Endothelial cell (in vitro differentiated cells): Measurements from ENCODE around the gene GTF3A. TPM values are rescaled to one million over a fixed set of nuclear protein-coding genes. Genes with fewer than 3 reads are reported as not detected.

Experiments
- DNase-seq: peaks from one replicate; pipeline ENCODE4 v3.0.0; 2021; ENCODE audit warnings: low spot score
- H3K27ac Mint-ChIP-seq: one replicate; pipeline ENCODE4 v1.8.0; 2021; ENCODE audit warnings: mixed read lengths, inconsistent platforms; ENCODE audit not compliant: unreplicated experiment
- H3K27me3 Mint-ChIP-seq: one replicate; pipeline ENCODE4 v1.8.0; 2021; ENCODE audit warnings: mild to moderate bottlenecking, moderate library complexity, mixed read lengths, inconsistent platforms; ENCODE audit not compliant: unreplicated experiment
- H3K36me3 Mint-ChIP-seq: one replicate; pipeline ENCODE4 v1.8.0; 2021; ENCODE audit warnings: mild to moderate bottlenecking, low read depth, mixed read lengths, inconsistent platforms; ENCODE audit not compliant: unreplicated experiment
- H3K4me1 Mint-ChIP-seq: one replicate; pipeline ENCODE4 v1.8.0; 2021; ENCODE audit warnings: mild to moderate bottlenecking, mixed read lengths, inconsistent platforms; ENCODE audit not compliant: unreplicated experiment
- H3K4me3 Mint-ChIP-seq: one replicate; pipeline ENCODE4 v1.8.0; 2021; ENCODE audit warnings: mild to moderate bottlenecking, mixed read lengths, inconsistent platforms; ENCODE audit not compliant: unreplicated experiment
- H3K9me3 Mint-ChIP-seq: one replicate; pipeline ENCODE4 v1.8.0; 2021; ENCODE audit warnings: mixed read lengths, inconsistent platforms; ENCODE audit not compliant: unreplicated experiment
- total RNA-seq: library from RNA; stranded (reverse); fragmentation: NEBNext Ultra II Directional; extraction: Animal tissue kit (Norgen Biotek cat#: 25700); gene quantifications from one replicate; pipeline ENCODE4 v1.2.1, GENCODE V29; 2021; ENCODE audit not compliant: unreplicated experiment
- TF ChIP-seq, protein P1 (sequence below): fragments of 200-600 bp; sonication (generic); IDR thresholded peaks from one replicate; pipeline ENCODE4 v1.5.0; 2021; ENCODE audit warnings: antibody characterized with exemption; ENCODE audit not compliant: unreplicated experiment

The GTF3A gene
- total RNA-seq, 1 donor from 2014 or later: 73.6 TPM

DNA sequence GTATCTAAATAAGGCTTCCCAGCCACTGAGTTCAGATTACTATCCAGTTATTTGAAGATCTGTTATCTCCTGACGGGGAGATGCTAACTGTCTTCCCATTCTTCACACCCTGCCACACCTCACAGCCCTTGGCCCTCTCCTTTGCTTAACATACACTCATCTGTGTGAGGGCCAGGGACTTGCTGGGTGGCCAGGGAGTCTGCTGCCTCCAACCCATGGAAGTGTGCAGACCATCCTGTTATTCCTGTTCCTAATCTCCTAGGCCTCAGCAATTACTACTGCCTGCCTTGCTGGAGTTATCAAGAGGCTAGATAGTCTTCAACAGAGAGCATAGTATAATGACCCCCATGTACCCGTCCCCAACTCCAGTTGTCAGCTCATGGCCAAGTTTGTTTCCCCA is 36.2 kb upstream of the GTF3A start:
- Mint-ChIP-seq H3K9me3 (no peaks in the 10 kb centered on the region), H3K4me3 (no peak overlapping the region), H3K4me1 (no peaks in the 10 kb centered on the region), H3K27me3 (peaks cover 4% of the 10 kb centered on the region), H3K36me3 (no peaks in the 10 kb centered on the region), H3K27ac (no peak overlapping the region)
- TF ChIP-seq, protein P1, sequence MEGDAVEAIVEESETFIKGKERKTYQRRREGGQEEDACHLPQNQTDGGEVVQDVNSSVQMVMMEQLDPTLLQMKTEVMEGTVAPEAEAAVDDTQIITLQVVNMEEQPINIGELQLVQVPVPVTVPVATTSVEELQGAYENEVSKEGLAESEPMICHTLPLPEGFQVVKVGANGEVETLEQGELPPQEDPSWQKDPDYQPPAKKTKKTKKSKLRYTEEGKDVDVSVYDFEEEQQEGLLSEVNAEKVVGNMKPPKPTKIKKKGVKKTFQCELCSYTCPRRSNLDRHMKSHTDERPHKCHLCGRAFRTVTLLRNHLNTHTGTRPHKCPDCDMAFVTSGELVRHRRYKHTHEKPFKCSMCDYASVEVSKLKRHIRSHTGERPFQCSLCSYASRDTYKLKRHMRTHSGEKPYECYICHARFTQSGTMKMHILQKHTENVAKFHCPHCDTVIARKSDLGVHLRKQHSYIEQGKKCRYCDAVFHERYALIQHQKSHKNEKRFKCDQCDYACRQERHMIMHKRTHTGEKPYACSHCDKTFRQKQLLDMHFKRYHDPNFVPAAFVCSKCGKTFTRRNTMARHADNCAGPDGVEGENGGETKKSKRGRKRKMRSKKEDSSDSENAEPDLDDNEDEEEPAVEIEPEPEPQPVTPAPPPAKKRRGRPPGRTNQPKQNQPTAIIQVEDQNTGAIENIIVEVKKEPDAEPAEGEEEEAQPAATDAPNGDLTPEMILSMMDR: no peak
- DNase-seq: no peak

DNA sequence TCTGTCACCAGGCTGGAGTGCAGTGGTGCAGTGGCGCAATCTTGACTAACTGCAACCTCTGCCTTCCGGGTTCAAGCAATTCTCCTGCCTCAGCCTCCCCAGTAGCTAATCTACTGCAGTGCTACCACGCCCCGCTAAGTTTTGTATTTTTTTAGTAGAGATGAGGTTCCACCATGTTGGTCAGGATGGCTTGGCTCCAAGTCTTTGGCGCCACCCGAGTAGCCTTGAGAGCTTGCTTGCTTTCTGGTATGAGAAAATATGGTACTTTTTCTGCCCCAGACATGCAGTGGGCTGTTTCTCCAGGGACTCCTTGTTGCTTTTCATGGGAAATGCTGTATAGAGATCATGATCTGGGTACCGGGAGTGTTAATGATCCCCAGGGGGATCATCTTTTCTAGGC is 34.5 kb upstream of the GTF3A start:
- H3K36me3 Mint-ChIP-seq: no peaks in the 10 kb centered on the region
- H3K4me1 Mint-ChIP-seq: no peaks in the 10 kb centered on the region
- H3K27ac Mint-ChIP-seq: no peak overlapping the region
- DNase-seq: no peak
- TF ChIP-seq, protein P1: no peak
- no peaks in the 10 kb centered on the region for H3K27me3 Mint-ChIP-seq
- H3K4me3 Mint-ChIP-seq: no peak overlapping the region
- H3K9me3 Mint-ChIP-seq: no peaks in the 10 kb centered on the region

DNA sequence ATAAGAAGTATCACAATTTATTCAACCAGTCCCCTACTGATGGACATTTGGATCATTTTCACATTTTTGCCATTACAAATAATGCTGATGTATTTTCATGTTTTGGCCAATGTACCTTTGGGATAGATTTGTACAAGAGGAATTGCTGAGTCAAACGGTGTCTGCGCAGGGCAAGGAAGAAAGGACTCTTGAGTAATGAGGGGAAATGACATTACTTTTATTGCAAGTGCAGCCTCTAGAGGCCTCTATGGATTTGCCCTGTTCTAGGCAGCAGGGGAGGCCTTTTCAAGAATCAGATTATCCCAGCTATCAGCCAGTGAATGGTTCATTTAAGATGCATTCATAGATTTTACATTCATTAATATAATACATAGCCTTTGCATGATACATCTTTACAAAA is 32.9 kb upstream of the GTF3A start:
- no peaks in the 10 kb centered on the region for H3K4me1 Mint-ChIP-seq
- H3K27ac Mint-ChIP-seq: no peak overlapping the region
- no peaks in the 10 kb centered on the region for H3K9me3 Mint-ChIP-seq
- H3K27me3 Mint-ChIP-seq: no peaks in the 10 kb centered on the region
- TF ChIP-seq, protein P1: no peak
- no peak for DNase-seq
- H3K4me3 Mint-ChIP-seq: no peak overlapping the region
- no peaks in the 10 kb centered on the region for H3K36me3 Mint-ChIP-seq

DNA sequence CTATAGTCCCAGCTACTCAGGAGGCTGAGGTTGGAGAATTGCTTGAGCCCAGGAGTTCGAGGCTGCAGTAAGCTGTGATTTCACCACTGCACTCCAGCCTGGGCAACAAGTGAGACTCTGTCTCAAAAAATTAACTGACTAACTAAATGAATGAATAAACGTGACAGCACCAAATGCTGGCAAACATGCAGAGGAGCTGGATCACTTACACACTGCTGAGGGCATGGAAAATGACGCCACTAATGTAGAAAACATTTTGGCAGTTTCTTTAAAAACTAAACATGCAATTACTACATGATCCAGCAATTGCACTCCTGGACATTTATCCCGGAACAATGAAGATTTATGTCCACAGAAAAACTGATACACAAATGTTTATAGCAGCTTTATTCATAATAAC is 31.3 kb upstream of the GTF3A start:
- no peak for DNase-seq
- no peak overlapping the region for H3K27ac Mint-ChIP-seq
- no peaks in the 10 kb centered on the region for H3K36me3 Mint-ChIP-seq
- no peak overlapping the region for H3K4me3 Mint-ChIP-seq
- no peaks in the 10 kb centered on the region for H3K9me3 Mint-ChIP-seq
- no peaks in the 10 kb centered on the region for H3K4me1 Mint-ChIP-seq
- TF ChIP-seq, protein P1: no peak
- H3K27me3 Mint-ChIP-seq: no peaks in the 10 kb centered on the region

DNA sequence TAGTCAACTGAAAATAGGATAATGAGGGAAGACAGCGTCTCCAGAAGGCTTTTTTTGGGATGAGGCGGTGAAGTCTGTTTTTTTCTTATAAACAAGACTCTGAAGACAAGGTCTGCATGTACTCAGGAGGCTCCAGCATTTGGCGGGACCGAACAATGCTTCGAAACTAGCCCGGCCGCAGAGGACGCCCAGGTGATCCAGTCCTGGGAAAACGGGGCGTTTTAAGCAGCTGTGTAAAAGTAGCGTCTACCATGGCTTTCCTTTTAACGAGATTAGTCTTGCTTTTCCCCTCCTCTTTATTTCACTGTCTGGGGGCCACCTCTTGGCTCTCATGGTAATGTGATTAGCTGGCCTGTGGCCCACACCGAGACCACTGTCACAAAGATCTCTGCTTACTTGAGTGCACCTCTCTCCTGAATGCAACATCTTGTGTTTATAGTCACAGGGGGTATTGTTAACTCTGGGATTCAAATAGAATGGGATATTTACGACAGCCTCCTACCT is 29.4 kb upstream of the GTF3A start:
- Mint-ChIP-seq H3K4me3 (no peak overlapping the region), H3K27ac (no peak overlapping the region)
- TF ChIP-seq, protein P1: no peak

More for the DNA sequence above, 29.4 kb upstream of the GTF3A start:
- Mint-ChIP-seq H3K27me3 (no peaks in the 10 kb centered on the region), H3K4me1 (no peaks in the 10 kb centered on the region), H3K9me3 (no peaks in the 10 kb centered on the region), H3K36me3 (no peaks in the 10 kb centered on the region)
- DNase-seq: no peak
